ENCODE measurements around the gene SPATA22. TPM values are rescaled to one million over a fixed set of nuclear protein-coding genes. Genes with fewer than 3 reads are reported as not detected.
A peak's percentile ranks its signal among the peaks of the same experiment; 100 is the strongest.
"Not testable (repeated sequence)": the region's sequence is repeated elsewhere in the genome, so short reads cannot be mapped to it uniquely, and the experiment has no call there.

SPATA22 gene, protein sequence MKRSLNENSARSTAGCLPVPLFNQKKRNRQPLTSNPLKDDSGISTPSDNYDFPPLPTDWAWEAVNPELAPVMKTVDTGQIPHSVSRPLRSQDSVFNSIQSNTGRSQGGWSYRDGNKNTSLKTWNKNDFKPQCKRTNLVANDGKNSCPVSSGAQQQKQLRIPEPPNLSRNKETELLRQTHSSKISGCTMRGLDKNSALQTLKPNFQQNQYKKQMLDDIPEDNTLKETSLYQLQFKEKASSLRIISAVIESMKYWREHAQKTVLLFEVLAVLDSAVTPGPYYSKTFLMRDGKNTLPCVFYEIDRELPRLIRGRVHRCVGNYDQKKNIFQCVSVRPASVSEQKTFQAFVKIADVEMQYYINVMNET
- 0.15 TPM for polyA plus RNA-seq (2013, experiment 1 of 2)
- 0.39 TPM for polyA plus RNA-seq (2013, experiment 2 of 2)

DNA sequence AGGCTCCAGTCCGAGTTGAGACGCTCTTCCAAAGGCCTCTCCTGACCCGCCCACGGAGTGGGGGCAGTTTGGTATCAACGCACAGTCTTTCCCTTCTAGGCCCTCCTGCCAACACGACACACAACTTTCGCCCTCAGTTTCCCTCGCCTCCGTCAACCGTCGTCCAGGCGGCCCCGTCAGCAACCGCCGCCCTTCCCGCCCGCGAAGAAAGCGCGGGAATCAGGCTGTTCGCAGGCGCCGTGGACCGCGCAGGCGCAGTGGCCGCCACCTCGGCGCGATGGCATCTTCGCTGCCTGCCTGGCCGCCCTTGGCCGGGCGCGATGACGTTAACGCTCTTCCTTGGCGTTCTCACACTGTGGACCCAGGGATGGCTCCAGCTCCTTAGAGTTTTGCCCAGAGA, at the start of gene SPATA22:
TSS of gene SPATA22 (minus strand) at position 221 of the 400 bp plus-strand sequence. CDS start 2,494 bp downstream, outside the sequence.
- H3K4me2 ChIP-seq (ENCODE audit: insufficient read depth, low read length, poor library complexity, severe bottlenecking) = no peak within 1 kb of the TSS

DNA sequence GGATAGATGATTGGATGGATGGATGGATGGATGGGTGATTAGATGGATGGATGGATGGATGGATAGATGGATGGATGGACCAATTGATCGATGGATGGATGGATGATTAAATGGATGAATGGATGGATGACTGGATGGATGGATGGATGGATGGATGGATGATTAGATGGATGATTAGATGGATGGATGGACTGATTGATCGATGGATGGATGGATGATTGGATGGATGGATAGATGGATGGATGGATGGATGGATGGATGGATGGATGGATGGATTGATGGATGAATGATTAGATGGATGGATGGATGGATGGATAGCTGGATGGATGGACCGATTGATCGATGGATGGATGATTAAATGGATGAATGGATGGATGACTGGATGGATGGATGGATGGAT, 47.9 kb upstream of the SPATA22 start:
- H4K8ac ChIP-seq (ENCODE audit: low read depth, low read length) = not testable (repeated sequence)

More for the DNA sequence above, at the start of gene SPATA22:
- H3K79me1 ChIP-seq (ENCODE audit: low read depth, low read length) = no peaks in the 10 kb centered on the region
- no peak within 1 kb of the TSS for H3K4ac ChIP-seq (ENCODE audit: low read length)
- WGBS, 2 donors (ENCODE audit: extremely low coverage in 2 of 2, insufficient read length in 2 of 2, insufficient replicate concordance in 1 of 2) = 100% methylated on average over 5 of the region's 38 CpGs; no CpG with 5 or more reads in 1 of the 2 donors
- no peak for DNase-seq (ENCODE audit: low spot score)
- H3K9me3 ChIP-seq (replicated peaks in 1 of 2; ENCODE audit: control insufficient read depth in 2 of 2, insufficient read depth in 1 of 2, low read depth in 1 of 2, low read length in 2 of 2) = peaks cover 0 to 2% of the 10 kb centered on the region in 2 donors
- no peak within 1 kb of the TSS for H2BK15ac ChIP-seq (ENCODE audit: low read length)
- H2BK12ac ChIP-seq (ENCODE audit: low read length) = no peak within 1 kb of the TSS
- H4K8ac ChIP-seq (ENCODE audit: low read depth, low read length) = no peak within 1 kb of the TSS
- H3K23ac ChIP-seq (ENCODE audit: low read depth, low read length, poor library complexity) = no peak within 1 kb of the TSS
- peak within 1 kb of the TSS; percentile 67 for H3K18ac ChIP-seq (ENCODE audit: low read length)
- no peaks in the 10 kb centered on the region for H3K36me3 ChIP-seq (replicated peaks in 1 of 2; ENCODE audit: control insufficient read depth in 2 of 2, insufficient read depth in 2 of 2, low read length in 2 of 2)
- H2BK5ac ChIP-seq (ENCODE audit: low read length) = no peak within 1 kb of the TSS
- H3K27ac ChIP-seq (replicated peaks; ENCODE audit: low read length) = no peak within 1 kb of the TSS
- H3K27me3 ChIP-seq (ENCODE audit: control insufficient read depth in 3 of 3, insufficient read depth in 3 of 3, low read depth in 1 of 3, low read length in 3 of 3) = no peaks in the 10 kb centered on the region
- H3K4me1 ChIP-seq (ENCODE audit: control insufficient read depth in 2 of 2, insufficient read depth in 1 of 2, low read depth in 1 of 2, low read length in 2 of 2) = no peaks in the 10 kb centered on the region
- no peak within 1 kb of the TSS for H4K91ac ChIP-seq (ENCODE audit: low read depth, low read length, poor library complexity)
- no peak within 1 kb of the TSS for H2BK120ac ChIP-seq (ENCODE audit: low read depth, low read length)
- H3K9ac ChIP-seq (ENCODE audit: low read depth, low read length, poor library complexity) = no peak within 1 kb of the TSS
- H3K4me3 ChIP-seq (ENCODE audit: low read length in 2 of 2) = no peak within 1 kb of the TSS
- H3K14ac ChIP-seq (ENCODE audit: low read length) = no peak within 1 kb of the TSS
- no peak within 1 kb of the TSS for H2AFZ ChIP-seq (ENCODE audit: low read length)
- H2AK5ac ChIP-seq (ENCODE audit: low read depth, low read length) = peak within 1 kb of the TSS; percentile 71

DNA sequence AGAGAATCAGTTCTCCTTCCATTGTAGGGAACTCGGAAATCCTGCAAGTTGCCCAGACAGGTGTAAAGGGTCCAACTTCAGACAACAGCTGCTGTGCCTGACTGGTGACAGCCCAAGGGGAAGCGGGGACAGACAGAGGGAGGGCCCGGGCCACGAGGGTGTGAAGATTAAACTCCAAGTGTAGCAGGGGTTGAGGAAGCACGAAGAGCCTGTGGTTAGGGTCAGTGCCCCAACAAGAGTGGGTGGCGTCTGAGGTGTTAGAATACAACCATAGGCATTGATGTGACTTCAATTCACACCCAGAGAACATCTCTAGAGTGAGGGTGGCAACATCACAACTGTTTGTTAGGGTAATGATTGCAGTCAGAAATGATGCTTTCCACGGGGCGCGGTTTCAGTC, 43.3 kb upstream of the SPATA22 start:
- H3K9ac ChIP-seq (ENCODE audit: low read depth, low read length, poor library complexity) = no peak overlapping the region
- H3K14ac ChIP-seq (ENCODE audit: low read length) = no peak overlapping the region
- H3K23ac ChIP-seq (ENCODE audit: low read depth, low read length, poor library complexity) = no peak overlapping the region
- no peak overlapping the region for H3K27ac ChIP-seq (replicated peaks; ENCODE audit: low read length)
- H2BK120ac ChIP-seq (ENCODE audit: low read depth, low read length) = no peak overlapping the region
- no peak overlapping the region for H2BK5ac ChIP-seq (ENCODE audit: low read length)
- no peak overlapping the region for H2AFZ ChIP-seq (ENCODE audit: low read length)
- H2BK12ac ChIP-seq (ENCODE audit: low read length) = peak overlapping the region; percentile 44
- H3K79me1 ChIP-seq (ENCODE audit: low read depth, low read length) = no peaks in the 10 kb centered on the region
- peak overlapping the region; percentile 27 for H3K18ac ChIP-seq (ENCODE audit: low read length)
- H4K8ac ChIP-seq (ENCODE audit: low read depth, low read length) = no peak overlapping the region
- DNase-seq (ENCODE audit: low spot score) = no peak
- peaks cover 2 to 3% of the 10 kb centered on the region in 2 donors for H3K9me3 ChIP-seq (replicated peaks in 1 of 2; ENCODE audit: control insufficient read depth in 2 of 2, insufficient read depth in 1 of 2, low read depth in 1 of 2, low read length in 2 of 2)
- H3K36me3 ChIP-seq (replicated peaks in 1 of 2; ENCODE audit: control insufficient read depth in 2 of 2, insufficient read depth in 2 of 2, low read length in 2 of 2) = peaks cover 1 to 8% of the 10 kb centered on the region in 2 donors
- H3K4me2 ChIP-seq (ENCODE audit: insufficient read depth, low read length, poor library complexity, severe bottlenecking) = no peak overlapping the region
- H4K91ac ChIP-seq (ENCODE audit: low read depth, low read length, poor library complexity) = no peak overlapping the region
- no peaks in the 10 kb centered on the region for H3K27me3 ChIP-seq (ENCODE audit: control insufficient read depth in 3 of 3, insufficient read depth in 3 of 3, low read depth in 1 of 3, low read length in 3 of 3)
- H2AK5ac ChIP-seq (ENCODE audit: low read depth, low read length) = no peak overlapping the region
- H3K4me1 ChIP-seq (ENCODE audit: control insufficient read depth in 2 of 2, insufficient read depth in 1 of 2, low read depth in 1 of 2, low read length in 2 of 2) = peaks cover 17 to 19% of the 10 kb centered on the region in 2 donors
- WGBS, 2 donors (ENCODE audit: extremely low coverage in 2 of 2, insufficient read length in 2 of 2, insufficient replicate concordance in 1 of 2) = no CpG with 5 or more reads among the region's 9 CpGs
- H3K4ac ChIP-seq (ENCODE audit: low read length) = no peak overlapping the region
- no peak overlapping the region for H3K4me3 ChIP-seq (ENCODE audit: low read length in 2 of 2)
- peak overlapping the region; percentile 7 for H2BK15ac ChIP-seq (ENCODE audit: low read length)

More for the DNA sequence above, 47.9 kb upstream of the SPATA22 start:
- H3K36me3 ChIP-seq (replicated peaks in 1 of 2; ENCODE audit: control insufficient read depth in 2 of 2, insufficient read depth in 2 of 2, low read length in 2 of 2); H2BK120ac ChIP-seq (ENCODE audit: low read depth, low read length); H2BK15ac ChIP-seq (ENCODE audit: low read length); H2BK5ac ChIP-seq (ENCODE audit: low read length); H3K27ac ChIP-seq (replicated peaks; ENCODE audit: low read length); H3K18ac ChIP-seq (ENCODE audit: low read length); H2AK5ac ChIP-seq (ENCODE audit: low read depth, low read length); H4K91ac ChIP-seq (ENCODE audit: low read depth, low read length, poor library complexity); H3K4me3 ChIP-seq (ENCODE audit: low read length in 2 of 2); H3K79me1 ChIP-seq (ENCODE audit: low read depth, low read length); H3K27me3 ChIP-seq (ENCODE audit: control insufficient read depth in 3 of 3, insufficient read depth in 3 of 3, low read depth in 1 of 3, low read length in 3 of 3); DNase-seq (ENCODE audit: low spot score); H3K14ac ChIP-seq (ENCODE audit: low read length); H3K4me1 ChIP-seq (ENCODE audit: control insufficient read depth in 2 of 2, insufficient read depth in 1 of 2, low read depth in 1 of 2, low read length in 2 of 2); H3K4me2 ChIP-seq (ENCODE audit: insufficient read depth, low read length, poor library complexity, severe bottlenecking); H3K23ac ChIP-seq (ENCODE audit: low read depth, low read length, poor library complexity); H2BK12ac ChIP-seq (ENCODE audit: low read length); H2AFZ ChIP-seq (ENCODE audit: low read length); H3K9me3 ChIP-seq (replicated peaks in 1 of 2; ENCODE audit: control insufficient read depth in 2 of 2, insufficient read depth in 1 of 2, low read depth in 1 of 2, low read length in 2 of 2); H3K4ac ChIP-seq (ENCODE audit: low read length); H3K9ac ChIP-seq (ENCODE audit: low read depth, low read length, poor library complexity): not testable (repeated sequence)
- WGBS, 2 donors (ENCODE audit: extremely low coverage in 2 of 2, insufficient read length in 2 of 2, insufficient replicate concordance in 1 of 2) = 100% methylated on average over 4 of the region's 4 CpGs; no CpG with 5 or more reads in 1 of the 2 donors

DNA sequence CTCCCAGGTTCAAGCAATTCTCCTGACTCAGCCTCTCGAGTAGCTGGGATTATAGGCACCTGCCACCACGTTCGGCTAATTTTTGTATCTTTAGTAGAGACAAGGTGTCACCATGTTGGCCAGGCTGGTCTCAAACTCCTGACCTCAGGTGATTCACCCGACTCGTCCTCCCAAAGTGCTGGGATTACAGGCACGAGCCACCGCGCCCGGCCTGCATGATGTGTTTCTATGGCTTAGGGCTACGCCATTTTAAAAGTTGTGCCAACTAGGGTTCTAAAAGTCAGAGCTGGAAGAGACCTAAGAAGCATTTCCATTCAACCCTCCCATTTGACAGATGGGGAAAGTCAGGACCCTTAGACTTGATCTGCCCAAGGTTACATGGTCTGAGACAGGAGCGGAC, 42.5 kb upstream of the SPATA22 start:
- H2BK15ac ChIP-seq (ENCODE audit: low read length); H4K8ac ChIP-seq (ENCODE audit: low read depth, low read length); H3K27me3 ChIP-seq (ENCODE audit: control insufficient read depth in 3 of 3, insufficient read depth in 3 of 3, low read depth in 1 of 3, low read length in 3 of 3); H3K23ac ChIP-seq (ENCODE audit: low read depth, low read length, poor library complexity); H2BK12ac ChIP-seq (ENCODE audit: low read length); H3K79me1 ChIP-seq (ENCODE audit: low read depth, low read length); H2AFZ ChIP-seq (ENCODE audit: low read length); H4K91ac ChIP-seq (ENCODE audit: low read depth, low read length, poor library complexity); H3K14ac ChIP-seq (ENCODE audit: low read length); H2BK5ac ChIP-seq (ENCODE audit: low read length); H3K36me3 ChIP-seq (replicated peaks in 1 of 2; ENCODE audit: control insufficient read depth in 2 of 2, insufficient read depth in 2 of 2, low read length in 2 of 2); H3K4ac ChIP-seq (ENCODE audit: low read length); H3K9ac ChIP-seq (ENCODE audit: low read depth, low read length, poor library complexity); H3K27ac ChIP-seq (replicated peaks; ENCODE audit: low read length); H2BK120ac ChIP-seq (ENCODE audit: low read depth, low read length); H3K18ac ChIP-seq (ENCODE audit: low read length); H3K9me3 ChIP-seq (replicated peaks in 1 of 2; ENCODE audit: control insufficient read depth in 2 of 2, insufficient read depth in 1 of 2, low read depth in 1 of 2, low read length in 2 of 2); DNase-seq (ENCODE audit: low spot score); H3K4me2 ChIP-seq (ENCODE audit: insufficient read depth, low read length, poor library complexity, severe bottlenecking); H3K4me3 ChIP-seq (ENCODE audit: low read length in 2 of 2): not testable (repeated sequence)
- Histone ChIP-seq H2AK5ac (ENCODE audit: low read depth, low read length) (peak overlapping the region; percentile 36), H3K4me1 (ENCODE audit: control insufficient read depth in 2 of 2, insufficient read depth in 1 of 2, low read depth in 1 of 2, low read length in 2 of 2) (peaks cover 17 to 19% of the 10 kb centered on the region in 2 donors)
- WGBS, 2 donors (ENCODE audit: extremely low coverage in 2 of 2, insufficient read length in 2 of 2, insufficient replicate concordance in 1 of 2) = no CpG with 5 or more reads among the region's 11 CpGs

All from neuronal stem cell (in vitro differentiated cells).